Upper lobe of right lung (tissue), 1 donor: Measurements from ENCODE around the gene CIROP. TPM values are rescaled to one million over a fixed set of nuclear protein-coding genes. Genes with fewer than 3 reads are reported as not detected.
A peak's percentile ranks its signal among the peaks of the same experiment; 100 is the strongest.

Experiments used
- ATAC-seq: fragments of 200-7000 bp; cut with Tn5 transposase; one replicate; pipeline ENCODE4 v1.9.1; 2020; ENCODE audit warnings: mild to moderate bottlenecking, moderate library complexity
- DNase-seq: peaks from one replicate; pipeline ENCODE4 v3.0.0-alpha.2; 2020
- H3K27ac ChIP-seq: fragments of 200-600 bp; one replicate; pipeline ENCODE4 v1.8.0; 2022
- H3K27me3 ChIP-seq: fragments of 200-600 bp; one replicate; pipeline ENCODE4 v1.8.0; 2022; ENCODE audit warnings: mild to moderate bottlenecking
- H3K36me3 ChIP-seq: fragments of 200-600 bp; one replicate; pipeline ENCODE4 v1.8.0; 2022
- H3K4me1 ChIP-seq: fragments of 200-600 bp; one replicate; pipeline ENCODE4 v1.8.0; 2022
- H3K4me3 ChIP-seq: fragments of 200-600 bp; one replicate; pipeline ENCODE4 v1.8.0; 2022; ENCODE audit warnings: mild to moderate bottlenecking
- H3K9me3 ChIP-seq: fragments of 200-600 bp; one replicate; pipeline ENCODE4 v1.8.0; 2022
- CTCF ChIP-seq: fragments of 200-600 bp; IDR thresholded peaks from one replicate; pipeline ENCODE4 v1.8.0; 2022; ENCODE audit warnings: antibody characterized with exemption
- intact Hi-C: fragments of 100-400 bp; cut with DNase I; formaldehyde crosslinking; loops from one replicate; pipeline ENCODE4 v1.11.0; 2022
- total RNA-seq: library from RNA; stranded (reverse); fragmentation: NEBNext Ultra II Directional; extraction: Animal tissue kit (Norgen Biotek cat#: 25700); gene quantifications from one replicate; pipeline ENCODE4 v1.2.1, GENCODE V29; 2021
- donor health status: DM: no; HTN: yes; CAD: no; lungs with severe emphysema.

The CIROP gene
- total RNA-seq, 1 donor from 2014 or later = not detected

- intact Hi-C loops = no loop called here
- peaks cover 20% of the 10 kb centered on the region for H3K36me3 ChIP-seq
- H3K4me3 ChIP-seq = no peak overlapping the region
- TF ChIP-seq CTCF = no peak
- H3K4me1 ChIP-seq = peaks cover 26% of the 10 kb centered on the region
- H3K27ac ChIP-seq = no peak overlapping the region
- no peaks in the 10 kb centered on the region for H3K27me3 ChIP-seq
- ATAC-seq = no peak
- no peaks in the 10 kb centered on the region for H3K9me3 ChIP-seq
- no peak for DNase-seq
These were observed 2.7 kb downstream of the CIROP start for GRCh38 chr14:23101986-23102625.

- Histone ChIP-seq H3K4me1 (peaks cover 33% of the 10 kb centered on the region), H3K27me3 (no peaks in the 10 kb centered on the region), H3K4me3 (no peak overlapping the region), H3K27ac (no peak overlapping the region), H3K36me3 (peaks cover 20% of the 10 kb centered on the region), H3K9me3 (no peaks in the 10 kb centered on the region)
- intact Hi-C loops = no loop called here
- DNase-seq (no peak), ATAC-seq (no peak)
- no peak for TF ChIP-seq CTCF
These were observed 3.4 kb downstream of the CIROP start for GRCh38 chr14:23101213-23101970.

- intact Hi-C loops = no loop called here
- Histone ChIP-seq H3K9me3 (no peaks in the 10 kb centered on the region), H3K27ac (peak overlapping the region; percentile 34), H3K4me3 (no peak overlapping the region), H3K27me3 (no peaks in the 10 kb centered on the region), H3K36me3 (peaks cover 20% of the 10 kb centered on the region), H3K4me1 (peaks cover 33% of the 10 kb centered on the region)
- TF ChIP-seq CTCF = no peak
- DNase-seq (no peak), ATAC-seq (no peak)
These were observed 5.5 kb downstream of the CIROP start for GRCh38 chr14:23099212-23099861.

- no peak overlapping the region for H3K27ac ChIP-seq
- no peak for DNase-seq
These were observed 7.0 kb downstream of the CIROP start for GRCh38 chr14:23097786-23098185.

More at GRCh38 chr14:23097786-23098185, 7.0 kb downstream of the CIROP start:
- Histone ChIP-seq H3K36me3 (peaks cover 24% of the 10 kb centered on the region), H3K27me3 (no peaks in the 10 kb centered on the region), H3K4me1 (peaks cover 45% of the 10 kb centered on the region), H3K9me3 (no peaks in the 10 kb centered on the region), H3K4me3 (no peak overlapping the region)
- no peak for TF ChIP-seq CTCF
- ATAC-seq = no peak
- intact Hi-C loops = no loop called here
